GM19351 (cell line): ENCODE results near the gene HVCN1.

Experiments used
- ATAC-seq: cut with Tn5 transposase; IDR thresholded peaks from one replicate; pipeline ENCODE4 v1.9.1; 2021; ENCODE audit warnings: mild to moderate bottlenecking, moderate library complexity; ENCODE audit not compliant: unreplicated experiment

The HVCN1 gene

GRCh38 chr12:110699591-110700445 lies 10.9 kb upstream of the HVCN1 start:
- ATAC-seq = no peak

- ATAC-seq = peak; percentile 93
Measured at GRCh38 chr12:110698171-110698902, 9.4 kb upstream of the HVCN1 start.

GRCh38 chr12:110697236-110697635 lies 8.3 kb upstream of the HVCN1 start:
- no peak for ATAC-seq

DNA sequence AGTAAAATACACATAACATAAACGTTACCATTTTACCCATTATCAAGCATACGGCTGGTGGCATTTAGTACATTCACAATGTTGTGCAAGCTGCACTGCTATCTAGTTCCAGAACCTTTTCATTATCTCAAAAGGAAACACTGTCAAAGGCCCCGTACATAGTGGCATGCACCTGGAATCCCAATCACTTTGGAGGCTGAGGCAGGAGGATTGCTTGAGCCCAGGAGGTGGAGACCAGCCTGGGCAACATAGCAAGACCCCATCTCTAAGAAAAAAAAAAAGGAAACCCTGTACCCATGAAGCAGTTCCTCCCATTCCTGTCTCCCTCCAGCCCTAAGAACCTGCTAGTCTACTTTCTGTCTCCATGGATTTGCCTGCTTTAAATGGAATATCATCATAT lies 7.4 kb upstream of the HVCN1 start:
- ATAC-seq = no peak

DNA sequence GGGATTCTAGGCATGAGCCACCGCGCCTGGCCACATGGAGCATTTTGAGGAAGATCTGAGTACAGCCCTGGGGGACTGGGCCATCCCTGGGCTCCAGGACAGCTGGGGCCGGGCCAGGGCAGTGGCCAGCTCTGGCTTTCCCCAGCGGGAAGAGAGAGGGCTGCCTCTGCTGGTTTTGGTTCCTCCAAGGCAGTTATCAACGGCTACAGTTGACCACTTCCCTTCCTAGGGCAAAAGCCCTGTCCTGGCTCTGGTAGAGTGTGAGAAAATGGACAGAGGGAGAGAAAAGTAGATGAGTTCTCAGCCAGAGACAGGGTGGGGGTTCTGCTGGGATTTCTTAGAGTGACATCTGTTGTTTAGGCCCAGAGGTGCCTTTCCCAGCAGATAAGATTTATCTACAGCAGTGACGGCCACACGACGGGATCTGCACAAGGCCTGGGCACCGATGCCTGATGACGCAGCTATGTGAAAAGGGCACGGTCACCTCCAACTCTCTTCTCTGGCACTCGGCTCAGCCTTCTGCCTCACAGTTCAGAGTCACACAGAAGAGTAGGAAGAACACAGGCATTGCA lies 5.5 kb upstream of the HVCN1 start:
- ATAC-seq = no peak

DNA sequence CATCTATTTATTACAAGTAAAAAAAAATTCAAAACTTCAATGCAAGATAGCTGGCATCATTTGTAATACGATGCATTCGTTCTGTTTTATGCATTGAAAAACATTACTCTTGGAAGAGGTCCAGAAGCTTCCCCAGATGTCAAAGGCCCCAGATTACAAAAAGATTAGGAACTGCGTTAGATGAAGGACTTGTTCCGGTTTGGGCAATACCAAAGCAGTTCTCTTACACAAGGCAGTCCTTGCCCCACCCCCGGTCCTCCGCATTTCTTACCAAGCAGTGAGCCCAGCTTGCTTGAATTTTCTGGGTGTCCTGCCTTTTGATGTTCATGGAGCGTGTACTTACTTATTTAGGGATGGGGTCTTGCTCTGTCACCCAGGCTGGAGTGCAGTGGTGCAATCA lies 4.8 kb upstream of the HVCN1 start:
- ATAC-seq = no peak

- no peak for ATAC-seq
Measured at GRCh38 chr12:110690127-110690430, 1.2 kb upstream of the HVCN1 start.

DNA sequence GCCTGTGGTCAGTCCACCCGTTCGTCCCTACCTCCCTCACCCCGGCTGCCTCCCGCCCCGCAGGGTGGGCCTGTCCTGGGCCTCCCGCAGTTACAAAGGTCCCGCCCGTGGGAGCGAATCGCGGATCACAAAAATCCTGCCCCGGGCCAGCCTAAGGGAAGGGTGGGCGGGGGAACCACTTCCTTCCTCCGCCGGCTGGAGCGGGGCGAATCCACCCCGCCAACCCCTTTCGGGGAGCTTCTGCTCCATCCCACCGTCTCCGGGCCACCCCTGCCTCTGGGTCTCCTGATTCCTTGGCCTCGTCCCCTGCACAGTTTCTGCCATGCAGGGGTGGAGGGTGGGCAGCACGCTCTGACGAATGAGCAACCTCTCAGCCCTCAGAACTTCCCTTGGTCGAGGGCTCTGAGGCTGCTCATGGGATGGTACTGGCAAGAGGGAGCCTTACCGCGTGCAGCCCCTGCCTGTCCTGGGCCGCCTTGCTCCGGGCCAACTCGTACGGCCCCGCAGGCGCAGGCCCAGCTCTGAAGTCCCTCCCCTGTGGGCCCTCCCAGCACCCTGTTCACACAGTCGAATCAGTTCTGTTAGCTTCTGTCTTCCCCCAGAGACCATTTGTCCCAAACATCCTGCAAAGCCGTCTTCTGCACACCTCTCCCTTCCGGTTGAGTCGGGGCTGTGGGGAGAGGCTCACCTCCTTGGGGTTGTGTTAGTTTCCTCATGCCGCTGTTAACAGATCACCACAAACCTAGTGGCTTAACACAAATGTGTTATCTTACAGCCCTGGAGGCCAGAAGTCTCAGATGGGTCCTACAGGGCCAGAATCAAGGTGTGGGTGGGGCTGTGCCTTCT lies 589 bp upstream of the HVCN1 start:
- peak; percentile 64 for ATAC-seq

- ATAC-seq = no peak
Measured at GRCh38 chr12:110687396-110688169, 1.3 kb downstream of the HVCN1 start.

GRCh38 chr12:110686294-110686903 lies 2.5 kb downstream of the HVCN1 start:
- ATAC-seq = no peak

DNA sequence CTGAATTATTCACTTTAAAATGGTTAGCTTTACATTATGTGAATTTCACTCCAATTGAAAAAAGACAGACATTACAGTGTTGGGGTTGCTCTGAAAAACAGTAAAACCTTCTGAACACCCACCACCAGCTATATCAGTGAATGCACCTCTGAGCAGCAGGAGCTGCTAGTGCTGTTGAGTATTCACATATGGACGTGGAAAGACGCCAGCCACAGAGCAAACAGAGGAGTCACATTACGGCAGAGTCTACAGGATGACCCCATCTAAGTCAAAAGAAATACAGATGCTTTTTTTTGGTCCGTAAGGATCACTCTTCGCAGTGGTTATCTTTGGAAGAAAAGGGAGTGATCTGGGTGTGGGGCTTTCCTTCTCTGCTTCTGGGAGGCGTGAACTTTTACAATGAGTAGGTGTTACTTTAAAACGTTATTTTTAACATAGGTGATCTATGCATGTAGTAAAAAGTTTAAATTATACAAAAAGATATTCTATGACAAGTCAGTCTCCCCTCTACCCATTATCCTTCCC lies 4.5 kb downstream of the HVCN1 start:
- ATAC-seq = no peak

DNA sequence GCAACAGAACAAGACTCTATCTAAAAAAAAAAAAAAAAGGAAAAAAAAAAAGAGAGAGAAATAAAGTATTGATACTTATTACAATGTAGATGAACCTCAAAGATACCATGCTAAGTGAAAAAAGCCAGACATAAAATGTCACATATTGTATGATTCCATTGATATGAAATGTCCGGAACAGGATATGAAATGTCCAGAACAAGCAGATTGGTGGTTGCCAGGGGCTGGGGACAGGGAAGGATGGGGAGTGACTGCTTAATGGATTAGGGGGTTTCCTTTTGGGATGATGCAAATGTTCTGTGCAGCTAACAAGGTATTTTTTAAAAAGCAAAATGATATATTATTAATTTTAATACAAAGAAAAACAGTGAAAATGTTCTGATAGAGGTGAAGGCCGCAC lies 5.0 kb downstream of the HVCN1 start:
- no peak for ATAC-seq

DNA sequence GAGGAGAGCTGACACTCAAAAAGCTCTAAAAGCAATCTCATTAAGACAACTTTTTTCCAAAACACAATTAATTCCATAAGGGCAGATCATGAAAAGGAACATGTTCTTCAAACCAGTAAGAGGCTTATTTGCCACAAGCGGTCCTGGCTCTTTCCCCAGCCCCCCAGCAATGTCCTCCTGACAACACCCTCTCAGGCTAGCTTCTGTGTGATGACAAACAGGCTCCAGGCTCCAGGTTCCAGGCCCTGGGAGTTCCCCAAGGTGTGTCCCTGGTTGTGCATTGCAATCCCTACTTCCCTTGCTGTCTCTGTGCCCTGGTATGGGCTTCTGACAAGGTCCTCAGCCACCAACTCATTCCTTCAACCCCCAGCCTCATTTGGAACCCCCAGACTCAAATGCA lies 8.9 kb downstream of the HVCN1 start:
- ATAC-seq = no peak

GRCh38 chr12:110679201-110679600 lies 9.7 kb downstream of the HVCN1 start:
- no peak for ATAC-seq

GRCh38 chr12:110677982-110678381 lies 10.9 kb downstream of the HVCN1 start:
- peak; percentile 6 for ATAC-seq

GRCh38 chr12:110677206-110677911 lies 11.6 kb downstream of the HVCN1 start:
- ATAC-seq = peak; percentile 79

DNA sequence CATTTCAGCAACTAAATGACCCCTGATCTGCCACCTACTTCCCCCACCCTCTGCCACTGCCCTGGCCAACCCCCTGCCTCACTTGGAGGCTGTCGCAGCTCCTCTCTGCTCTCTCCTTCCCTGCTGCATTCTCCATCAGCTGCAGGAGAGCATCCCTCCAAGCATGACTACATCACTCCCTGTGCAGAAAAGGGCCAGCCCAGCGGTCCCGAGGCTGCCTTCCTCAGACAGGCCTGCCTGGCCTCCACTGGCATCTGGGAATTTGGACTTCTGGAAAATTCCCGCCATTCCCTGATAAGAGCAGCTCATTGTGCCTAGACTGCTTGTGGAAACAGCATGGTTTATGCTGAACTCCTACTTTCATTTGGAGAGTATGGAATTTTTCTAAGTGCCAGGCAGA lies 12.7 kb downstream of the HVCN1 start:
- no peak for ATAC-seq

GRCh38 chr12:110670161-110670701 lies 18.7 kb downstream of the HVCN1 start:
- ATAC-seq = peak; percentile 69

- ATAC-seq = no peak
Measured at GRCh38 chr12:110669193-110669502, 19.8 kb downstream of the HVCN1 start.
